ENCODE data around the gene MLXIP. TPM values are rescaled to one million over a fixed set of nuclear protein-coding genes. Genes with fewer than 3 reads are reported as not detected.
"Not testable (repeated sequence)": the region's sequence is repeated elsewhere in the genome, so short reads cannot be mapped to it uniquely, and the experiment has no call there.

The MLXIP gene
- total RNA-seq, 1 donor, result 27.1 TPM

DNA sequence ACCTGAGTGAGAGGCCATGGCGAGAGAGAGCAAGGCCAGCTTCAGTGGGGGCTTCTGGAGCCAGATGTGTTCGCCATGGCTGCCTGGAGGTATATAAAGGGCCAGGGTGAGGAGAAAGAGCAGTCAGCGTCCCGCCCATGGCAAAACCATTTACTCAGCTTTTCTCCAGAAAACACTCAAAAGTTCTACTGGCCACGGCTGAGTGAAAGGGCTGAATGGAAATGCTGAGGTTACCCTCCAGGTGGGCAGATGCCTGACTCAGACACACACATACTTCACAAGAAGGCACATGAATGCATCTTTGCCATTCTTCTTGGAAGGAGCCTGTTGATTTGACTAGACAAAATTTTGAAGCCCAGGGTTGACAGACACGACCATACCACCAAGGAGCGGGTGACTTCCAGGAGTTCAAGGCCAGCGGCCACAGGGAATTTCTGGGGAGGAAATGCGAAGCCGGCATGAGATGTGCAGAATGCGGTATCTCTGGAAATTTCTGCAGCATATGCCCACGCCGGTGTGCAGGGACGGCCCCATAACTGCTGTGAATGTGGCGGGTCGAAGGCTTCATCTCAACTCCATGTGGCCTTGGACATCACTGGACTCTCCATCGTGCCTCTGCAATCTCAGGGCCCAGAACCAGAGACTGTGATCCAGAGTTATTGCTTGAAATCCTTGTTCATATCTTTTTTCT, 95.7 kb downstream of the MLXIP start, which contains the start of gene IL31:
TSS of gene IL31 (minus strand) at position 67 of the 691 bp plus-strand sequence. CDS start at position 18, 49 bp downstream.
- Histone ChIP-seq H3K4me1 (ENCODE audit: insufficient read depth, low read length) (no peaks in the 10 kb centered on the region), H3K27me3 (ENCODE audit: insufficient read depth, low read length) (no peaks in the 10 kb centered on the region), H3K4me3 (ENCODE audit: low read length) (no peak within 1 kb of the TSS), H3K9me3 (ENCODE audit: low read depth, low read length) (no peaks in the 10 kb centered on the region)

DNA sequence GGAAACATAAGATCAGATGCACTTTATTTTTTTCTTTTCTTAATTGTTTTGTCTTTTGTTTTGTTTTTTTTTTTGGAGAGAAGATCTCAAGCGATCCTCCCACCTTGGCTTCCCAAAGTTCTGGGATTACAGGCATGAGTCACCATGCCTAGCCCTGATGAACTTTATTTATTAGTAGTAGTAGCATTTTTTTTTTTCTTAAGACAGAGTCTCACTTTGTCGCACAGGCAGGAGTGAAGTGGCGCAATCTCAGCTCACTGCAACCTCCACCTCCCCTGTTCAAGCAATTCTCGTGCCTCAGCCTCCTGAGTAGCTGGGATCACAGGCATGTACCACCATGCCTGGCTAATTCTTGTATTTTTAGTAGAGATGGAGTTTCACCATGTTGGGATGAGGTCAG, 97.9 kb downstream of the MLXIP start:
- H3K4me1 ChIP-seq (ENCODE audit: insufficient read depth, low read length); H3K27me3 ChIP-seq (ENCODE audit: insufficient read depth, low read length); H3K4me3 ChIP-seq (ENCODE audit: low read length); H3K9me3 ChIP-seq (ENCODE audit: low read depth, low read length): not testable (repeated sequence)

DNA sequence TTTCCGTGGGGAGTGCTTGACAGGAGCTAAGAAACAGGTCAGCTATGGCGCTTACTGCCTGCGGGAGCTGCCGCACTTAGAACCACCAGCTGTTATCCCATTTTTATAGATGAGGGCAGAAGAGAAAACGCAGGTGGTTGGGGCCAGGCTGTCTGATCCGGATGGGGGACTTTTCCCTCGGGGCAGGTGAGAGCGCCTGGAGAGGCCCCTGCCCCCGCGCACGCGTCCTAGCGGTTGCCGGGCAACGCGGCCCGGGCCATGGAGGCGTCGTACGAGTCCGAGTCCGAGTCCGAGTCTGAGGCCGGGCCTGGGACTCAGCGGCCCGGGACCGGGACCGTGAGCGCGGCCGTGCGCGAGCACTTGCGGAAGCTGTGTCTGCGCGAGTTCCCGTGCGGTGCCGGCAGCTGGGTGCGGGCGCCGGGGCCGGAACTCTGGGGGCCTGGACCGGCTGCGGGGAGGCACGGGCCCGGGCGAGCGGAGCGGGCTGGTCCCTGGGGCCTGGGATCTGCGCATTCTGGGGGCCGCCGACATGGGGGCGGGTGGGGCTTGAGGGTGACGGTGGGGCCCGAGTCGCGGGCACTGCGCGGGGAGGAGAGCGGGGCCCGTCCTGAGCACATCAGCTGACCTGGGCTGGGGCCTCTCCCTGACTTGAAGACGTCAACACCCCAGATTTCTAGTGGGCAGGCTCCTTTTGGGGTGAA, 104.5 kb downstream of the MLXIP start, which contains the start of gene LRRC43:
TSS of gene LRRC43 (plus strand) at position 237 of the 701 bp plus-strand sequence. CDS start at position 259, 22 bp downstream.
- H3K27me3 ChIP-seq (ENCODE audit: insufficient read depth, low read length), result peaks cover 3% of the 10 kb centered on the region
- H3K4me1 ChIP-seq (ENCODE audit: insufficient read depth, low read length), result peaks cover 22% of the 10 kb centered on the region
- H3K4me3 ChIP-seq (ENCODE audit: low read length), result peak within 1 kb of the TSS; percentile 35
- no peaks in the 10 kb centered on the region for H3K9me3 ChIP-seq (ENCODE audit: low read depth, low read length)

DNA sequence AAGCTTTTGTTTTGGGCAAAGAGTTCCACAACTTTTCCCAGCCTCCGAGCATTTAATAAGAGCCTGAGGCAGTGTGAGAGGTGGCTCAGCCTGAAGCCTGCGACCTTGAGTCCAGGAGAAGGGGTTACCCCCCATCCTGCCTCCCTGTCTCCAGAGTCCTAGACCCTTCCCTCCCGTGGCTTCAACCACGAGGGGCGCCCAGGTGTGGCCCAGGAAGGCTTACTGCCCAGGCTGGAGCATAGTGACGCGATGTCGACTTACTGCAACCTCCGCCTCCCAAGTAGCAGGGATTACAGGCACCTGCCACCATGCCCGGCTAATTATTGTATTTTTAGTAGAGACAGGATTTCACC, 105.0 kb downstream of the MLXIP start:
- Histone ChIP-seq H3K4me1 (ENCODE audit: insufficient read depth, low read length) (peaks cover 22% of the 10 kb centered on the region), H3K9me3 (ENCODE audit: low read depth, low read length) (no peaks in the 10 kb centered on the region), H3K4me3 (ENCODE audit: low read length) (no peak overlapping the region), H3K27me3 (ENCODE audit: insufficient read depth, low read length) (peaks cover 3% of the 10 kb centered on the region)

DNA sequence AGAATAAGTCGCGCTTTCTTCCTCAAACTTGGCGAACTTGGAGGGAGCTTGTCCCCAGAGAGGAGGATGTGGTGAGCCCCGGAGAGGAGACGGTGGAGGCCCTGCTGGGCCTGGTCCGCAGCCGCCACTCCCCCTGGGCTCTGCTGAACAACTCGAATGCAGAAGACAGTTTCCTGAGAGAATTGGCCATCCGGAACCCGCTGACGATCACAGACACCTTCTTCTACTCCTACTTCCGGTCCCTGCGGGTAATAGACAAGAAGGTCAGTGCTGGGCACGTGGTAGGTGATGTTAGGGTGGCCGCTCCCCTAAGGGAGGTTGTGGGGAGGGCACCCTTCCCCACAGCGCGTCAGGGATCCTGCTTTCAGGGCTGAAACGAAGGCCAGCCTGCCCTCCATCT, 106.0 kb downstream of the MLXIP start:
- Histone ChIP-seq H3K4me1 (ENCODE audit: insufficient read depth, low read length) (peaks cover 22% of the 10 kb centered on the region), H3K4me3 (ENCODE audit: low read length) (no peak overlapping the region), H3K9me3 (ENCODE audit: low read depth, low read length) (no peaks in the 10 kb centered on the region), H3K27me3 (ENCODE audit: insufficient read depth, low read length) (peaks cover 3% of the 10 kb centered on the region)

DNA sequence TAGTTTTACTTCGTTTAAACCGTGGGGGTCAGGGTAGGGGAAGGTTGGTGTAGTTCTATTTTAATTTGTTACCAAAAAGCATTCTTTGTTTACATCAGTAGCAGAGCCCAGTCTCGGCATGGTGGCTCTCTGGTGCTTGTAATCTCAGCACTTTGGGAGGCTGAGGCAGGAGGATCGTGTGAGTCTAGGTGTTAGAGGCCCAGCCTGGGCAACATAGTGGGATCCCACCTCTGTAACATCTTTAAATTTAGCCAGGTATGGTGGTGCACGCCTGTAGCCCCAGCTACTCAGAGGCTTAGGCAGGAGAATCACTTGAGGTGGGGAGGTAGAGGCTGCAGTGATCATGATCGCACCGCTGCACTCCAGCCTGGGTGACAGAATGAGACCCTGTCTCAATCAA, 106.5 kb downstream of the MLXIP start:
- Histone ChIP-seq H3K4me1 (ENCODE audit: insufficient read depth, low read length) (peaks cover 22% of the 10 kb centered on the region), H3K4me3 (ENCODE audit: low read length) (no peak overlapping the region), H3K27me3 (ENCODE audit: insufficient read depth, low read length) (peaks cover 3% of the 10 kb centered on the region), H3K9me3 (ENCODE audit: low read depth, low read length) (no peaks in the 10 kb centered on the region)

DNA sequence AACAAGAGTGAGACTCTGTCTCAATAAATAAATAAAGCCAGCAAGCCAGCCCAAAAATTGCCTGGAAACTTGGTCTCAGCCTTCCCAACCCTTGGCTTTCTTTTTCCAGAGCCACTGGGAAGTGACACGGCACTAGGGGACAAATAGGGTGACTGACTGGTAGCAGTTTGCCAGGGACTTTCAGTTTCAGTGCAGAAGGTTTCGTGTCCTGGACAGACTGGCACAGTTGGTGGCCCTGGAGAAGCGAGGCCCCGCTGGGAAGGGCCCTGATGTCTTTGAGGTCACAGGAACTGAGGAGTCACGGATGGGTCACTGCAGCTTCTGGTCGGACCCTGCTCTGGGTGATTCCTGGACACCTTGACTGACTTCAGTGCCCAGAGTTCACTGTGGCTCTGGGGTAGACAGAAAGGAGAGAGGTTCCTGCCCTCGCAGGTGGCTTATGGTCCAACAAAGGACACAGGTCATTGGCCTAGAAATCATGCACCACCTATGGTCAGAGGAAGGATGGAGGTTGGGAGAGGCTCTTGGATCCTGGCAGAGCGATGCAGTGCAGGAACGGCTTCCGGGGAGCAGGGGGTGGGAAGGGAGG, 107.0 kb downstream of the MLXIP start:
- Histone ChIP-seq H3K27me3 (ENCODE audit: insufficient read depth, low read length) (peaks cover 3% of the 10 kb centered on the region), H3K4me1 (ENCODE audit: insufficient read depth, low read length) (peaks cover 22% of the 10 kb centered on the region), H3K4me3 (ENCODE audit: low read length) (no peak overlapping the region), H3K9me3 (ENCODE audit: low read depth, low read length) (no peaks in the 10 kb centered on the region)

DNA sequence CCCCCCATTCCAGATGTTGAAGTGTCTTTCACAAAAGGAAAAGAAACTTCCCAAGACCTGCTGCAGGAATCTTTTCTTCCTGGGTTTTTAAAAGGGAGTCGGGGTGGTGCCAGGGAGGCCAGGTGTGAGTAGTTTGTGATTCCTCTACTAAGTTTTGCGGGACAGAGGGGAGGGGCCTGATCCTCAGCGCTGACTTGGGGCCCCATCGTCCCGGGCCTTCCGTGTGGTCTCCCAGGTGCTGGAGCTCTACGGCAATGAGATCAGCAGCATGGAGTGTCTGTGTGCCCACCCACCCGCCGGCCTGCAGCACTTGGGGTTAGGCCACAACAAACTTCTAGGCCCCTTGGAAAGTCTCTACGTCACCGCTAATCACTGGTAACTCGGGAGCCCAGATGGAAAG, 108.9 kb downstream of the MLXIP start:
- Histone ChIP-seq H3K9me3 (ENCODE audit: low read depth, low read length) (no peaks in the 10 kb centered on the region), H3K27me3 (ENCODE audit: insufficient read depth, low read length) (peaks cover 3% of the 10 kb centered on the region), H3K4me3 (ENCODE audit: low read length) (no peak overlapping the region), H3K4me1 (ENCODE audit: insufficient read depth, low read length) (peaks cover 21% of the 10 kb centered on the region)

DNA sequence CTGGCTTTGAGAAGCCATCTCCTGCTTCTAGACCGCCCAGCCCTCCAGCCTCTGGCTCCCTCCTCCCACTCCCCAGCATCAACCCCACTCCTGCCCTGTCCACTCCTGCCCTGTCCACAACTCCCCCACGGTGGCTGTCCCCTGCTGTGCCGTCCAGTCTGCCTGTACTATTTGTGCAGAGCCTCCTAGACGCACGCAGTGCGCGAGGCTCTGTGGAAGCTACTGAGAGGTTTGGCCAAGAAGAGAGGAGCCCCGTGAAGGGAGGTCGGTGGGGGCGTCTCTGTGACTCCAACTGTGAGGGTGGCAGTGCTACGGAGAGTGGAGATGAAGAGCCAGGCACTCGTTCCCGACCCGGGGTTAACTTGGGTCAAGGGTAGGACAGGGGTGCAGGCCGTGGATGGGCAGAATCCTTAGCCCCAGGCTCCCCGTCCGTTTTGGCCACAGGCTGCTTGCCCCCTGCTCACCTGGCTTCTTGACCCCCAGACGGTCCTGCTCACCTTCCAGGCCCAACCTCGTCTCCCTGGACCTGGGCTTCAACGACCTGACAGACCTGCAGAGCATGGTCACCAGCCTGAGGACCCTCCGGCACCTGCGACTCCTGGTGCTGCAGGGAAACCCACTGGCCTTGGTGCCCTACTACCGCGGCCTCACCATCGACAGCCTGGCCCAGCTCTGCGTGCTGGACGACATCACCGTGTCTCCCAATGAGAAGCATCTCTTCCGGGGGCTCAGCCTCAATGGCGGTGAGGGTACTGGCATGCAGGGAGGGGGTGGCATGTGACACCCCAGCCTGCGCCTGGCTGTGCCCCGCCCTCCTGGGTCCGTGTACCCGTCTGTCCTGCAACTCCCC, 111.3 kb downstream of the MLXIP start:
- H3K4me3 ChIP-seq (ENCODE audit: low read length), result no peak overlapping the region
- H3K27me3 ChIP-seq (ENCODE audit: insufficient read depth, low read length), result no peaks in the 10 kb centered on the region
- H3K4me1 ChIP-seq (ENCODE audit: insufficient read depth, low read length), result peaks cover under 1% of the 10 kb centered on the region
- H3K9me3 ChIP-seq (ENCODE audit: low read depth, low read length), result no peaks in the 10 kb centered on the region

DNA sequence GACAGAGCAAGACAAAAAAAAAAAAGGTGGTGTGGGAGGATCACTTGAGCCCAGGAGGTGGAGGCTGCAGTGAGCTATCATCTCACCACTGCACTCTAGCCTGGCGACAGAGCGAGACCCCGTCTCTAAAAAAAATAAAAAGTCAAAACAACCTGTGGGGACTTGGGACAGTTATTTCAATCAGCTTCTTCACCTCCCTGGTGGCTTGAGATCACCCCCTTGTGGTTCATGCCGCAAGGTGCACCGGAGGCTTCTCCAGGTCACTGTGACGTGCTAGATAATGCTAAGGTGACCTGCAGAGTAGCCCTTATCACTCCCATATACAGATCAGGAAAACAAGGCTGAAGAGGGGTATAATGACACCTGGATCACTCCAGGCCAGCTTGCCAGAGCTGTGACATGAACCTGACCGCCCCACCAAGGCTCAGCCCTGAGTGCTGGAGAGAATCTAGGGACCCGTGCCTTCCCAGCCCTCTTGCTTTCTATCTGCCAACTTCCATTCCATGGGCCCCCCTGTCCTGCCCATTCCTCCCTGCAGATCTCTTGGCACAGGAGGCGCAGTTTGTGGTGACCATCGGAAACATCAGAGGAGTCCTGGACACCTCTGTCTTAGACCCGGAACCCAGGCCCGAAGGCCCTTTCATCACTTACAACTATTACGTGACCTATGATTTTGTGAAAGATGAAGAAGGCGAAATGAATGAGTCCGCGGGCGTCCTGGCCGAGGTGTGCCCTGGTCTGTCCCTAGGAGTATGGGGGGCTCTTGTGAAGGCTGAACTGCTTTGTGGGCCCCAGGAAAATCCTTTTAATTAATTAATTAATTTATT, 112.5 kb downstream of the MLXIP start:
- Histone ChIP-seq H3K9me3 (ENCODE audit: low read depth, low read length) (no peaks in the 10 kb centered on the region), H3K27me3 (ENCODE audit: insufficient read depth, low read length) (no peaks in the 10 kb centered on the region), H3K4me3 (ENCODE audit: low read length) (no peak overlapping the region), H3K4me1 (ENCODE audit: insufficient read depth, low read length) (no peaks in the 10 kb centered on the region)

DNA sequence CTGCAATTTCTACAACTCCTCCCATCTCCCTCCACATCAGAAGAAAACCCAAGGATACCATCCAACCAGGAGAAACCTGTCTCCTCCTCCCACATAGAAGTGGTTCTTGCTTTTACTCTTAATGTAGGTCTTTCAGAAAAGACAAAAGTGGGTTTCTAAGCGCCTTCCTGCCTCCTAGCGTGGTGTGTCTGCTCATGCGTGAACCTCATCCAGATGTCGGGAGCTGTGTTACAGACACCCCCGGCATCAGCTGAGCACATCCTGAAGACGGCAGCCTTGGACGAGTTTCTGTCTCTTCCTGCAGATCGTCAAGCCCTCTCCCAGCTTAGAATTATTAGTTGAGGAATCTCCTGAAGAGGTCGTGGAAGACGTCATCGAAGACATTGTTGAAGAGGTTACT, 113.9 kb downstream of the MLXIP start:
- no peaks in the 10 kb centered on the region for H3K27me3 ChIP-seq (ENCODE audit: insufficient read depth, low read length)
- H3K4me1 ChIP-seq (ENCODE audit: insufficient read depth, low read length), result no peaks in the 10 kb centered on the region
- H3K4me3 ChIP-seq (ENCODE audit: low read length), result no peak overlapping the region
- no peaks in the 10 kb centered on the region for H3K9me3 ChIP-seq (ENCODE audit: low read depth, low read length)

DNA sequence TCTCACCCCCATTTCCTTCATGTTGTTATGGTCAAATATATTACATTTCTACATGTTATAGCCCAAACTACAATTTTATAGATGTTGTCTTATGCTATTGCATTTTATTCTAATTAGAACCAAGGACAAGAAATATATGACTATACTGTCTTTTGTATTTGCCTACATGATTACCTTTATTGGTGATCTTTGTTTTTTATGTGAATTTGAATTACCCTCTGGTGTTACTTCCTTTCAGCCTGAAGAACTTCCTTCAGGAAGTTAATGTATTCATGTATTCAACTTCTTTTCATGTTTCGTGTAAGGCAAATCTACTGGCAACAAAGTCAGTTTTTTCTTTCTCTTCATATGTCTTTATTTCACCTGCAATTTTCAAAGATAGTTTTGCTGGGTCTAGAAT, 116.2 kb downstream of the MLXIP start:
- no peak overlapping the region for H3K4me3 ChIP-seq (ENCODE audit: low read length)
- no peaks in the 10 kb centered on the region for H3K9me3 ChIP-seq (ENCODE audit: low read depth, low read length)
- no peaks in the 10 kb centered on the region for H3K4me1 ChIP-seq (ENCODE audit: insufficient read depth, low read length)
- H3K27me3 ChIP-seq (ENCODE audit: insufficient read depth, low read length), result no peaks in the 10 kb centered on the region

DNA sequence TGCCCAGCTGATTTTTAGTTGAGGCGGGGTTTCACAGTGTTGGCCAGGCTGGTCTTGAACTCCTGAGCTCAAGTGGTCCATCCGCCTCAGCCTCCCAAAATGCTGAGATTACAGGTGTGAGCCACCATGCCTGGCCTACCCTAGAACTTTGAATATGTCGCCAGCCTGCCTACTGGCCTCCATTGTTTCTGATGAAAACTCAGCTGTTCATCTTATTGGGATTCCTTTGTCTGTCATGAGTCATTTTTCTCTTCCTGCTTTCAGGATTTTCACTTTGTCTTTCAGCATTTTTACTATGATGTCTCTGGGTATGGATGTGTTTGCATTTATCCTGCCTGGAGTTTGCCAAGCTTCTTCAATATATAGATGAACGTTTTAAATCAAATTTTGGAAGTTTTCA, 116.8 kb downstream of the MLXIP start:
- Histone ChIP-seq H3K27me3 (ENCODE audit: insufficient read depth, low read length) (no peaks in the 10 kb centered on the region), H3K4me1 (ENCODE audit: insufficient read depth, low read length) (no peaks in the 10 kb centered on the region), H3K4me3 (ENCODE audit: low read length) (no peak overlapping the region), H3K9me3 (ENCODE audit: low read depth, low read length) (no peaks in the 10 kb centered on the region)

Data from mononuclear cell (primary cell).